Ramos (cell line): ENCODE data around the gene NDC1.
"Not testable (repeated sequence)": the region's sequence is repeated elsewhere in the genome, so short reads cannot be mapped to it uniquely, and the experiment has no call there.

Source experiments
- in situ Hi-C: fragments of 300-500 bp; cut with MboI; formaldehyde crosslinking; loops from one replicate; pipeline ENCODE4 v1.14.3; 2022; ENCODE audit warnings: low sequenced_read_pairs; ENCODE audit not compliant: unreplicated experiment

The NDC1 gene

GRCh38 chr1:53769184-53769583, 68.9 kb downstream of the NDC1 start:
- in situ Hi-C loops: no loop called here

- in situ Hi-C loops: no loop called here
Observed at GRCh38 chr1:53766831-53767405, 71.2 kb downstream of the NDC1 start.

GRCh38 chr1:53766194-53766742, 71.8 kb downstream of the NDC1 start:
- in situ Hi-C loops: no loop called here

GRCh38 chr1:53765657-53766056, 72.4 kb downstream of the NDC1 start:
- in situ Hi-C loops: no loop called here

- in situ Hi-C loops: no loop called here
Observed at GRCh38 chr1:53763911-53764310, 74.2 kb downstream of the NDC1 start.

GRCh38 chr1:53763461-53763860, 74.6 kb downstream of the NDC1 start:
- in situ Hi-C loops: no loop called here

GRCh38 chr1:53760497-53760896, 77.6 kb downstream of the NDC1 start:
- in situ Hi-C loops: not testable (repeated sequence)

- in situ Hi-C loops: no loop called here
Observed at GRCh38 chr1:53755874-53756273, 82.2 kb downstream of the NDC1 start.

- in situ Hi-C loops: no loop called here
Observed at GRCh38 chr1:53754484-53755312, 83.4 kb downstream of the NDC1 start.

GRCh38 chr1:53752281-53752680, 85.8 kb downstream of the NDC1 start:
- in situ Hi-C loops: no loop called here

GRCh38 chr1:53747841-53748240, 90.3 kb downstream of the NDC1 start:
- in situ Hi-C loops: no loop called here

GRCh38 chr1:53740621-53741105, 97.4 kb downstream of the NDC1 start:
- in situ Hi-C loops: no loop called here

- in situ Hi-C loops: no loop called here
Observed at GRCh38 chr1:53739109-53739681, 98.9 kb downstream of the NDC1 start, which contains the start of gene GLIS1. Gene GLIS1, minus strand, starts transcription at chr1:53739164. Its CDS starts 1,100 bp downstream, at chr1:53738064.

- in situ Hi-C loops: no loop called here
Observed at GRCh38 chr1:53738205-53739108, 99.6 kb downstream of the NDC1 start.

GRCh38 chr1:53737648-53738204, 100.4 kb downstream of the NDC1 start:
- in situ Hi-C loops: no loop called here

- in situ Hi-C loops: no loop called here
Observed at GRCh38 chr1:53736290-53736689, 101.8 kb downstream of the NDC1 start.

GRCh38 chr1:53735681-53736080, 102.4 kb downstream of the NDC1 start:
- in situ Hi-C loops: no loop called here

GRCh38 chr1:53735261-53735660, 102.8 kb downstream of the NDC1 start:
- in situ Hi-C loops: no loop called here

- in situ Hi-C loops: no loop called here
Observed at GRCh38 chr1:53734650-53735211, 103.4 kb downstream of the NDC1 start.
